ENCODE measurements around the gene NAA10.

The NAA10 gene

GRCh38 chrX:153930011-153930910, 4.6 kb downstream of the NAA10 start:
- in situ Hi-C loops (cut with MboI; ENCODE audit: low sequenced_read_pairs), result no loop called here

GRCh38 chrX:153929576-153929975, 5.3 kb downstream of the NAA10 start:
- in situ Hi-C loops (cut with MboI; ENCODE audit: low sequenced_read_pairs), result no loop called here

GRCh38 chrX:153928846-153929245, 6.0 kb downstream of the NAA10 start:
- in situ Hi-C loops (cut with MboI; ENCODE audit: low sequenced_read_pairs), result no loop called here

DNA sequence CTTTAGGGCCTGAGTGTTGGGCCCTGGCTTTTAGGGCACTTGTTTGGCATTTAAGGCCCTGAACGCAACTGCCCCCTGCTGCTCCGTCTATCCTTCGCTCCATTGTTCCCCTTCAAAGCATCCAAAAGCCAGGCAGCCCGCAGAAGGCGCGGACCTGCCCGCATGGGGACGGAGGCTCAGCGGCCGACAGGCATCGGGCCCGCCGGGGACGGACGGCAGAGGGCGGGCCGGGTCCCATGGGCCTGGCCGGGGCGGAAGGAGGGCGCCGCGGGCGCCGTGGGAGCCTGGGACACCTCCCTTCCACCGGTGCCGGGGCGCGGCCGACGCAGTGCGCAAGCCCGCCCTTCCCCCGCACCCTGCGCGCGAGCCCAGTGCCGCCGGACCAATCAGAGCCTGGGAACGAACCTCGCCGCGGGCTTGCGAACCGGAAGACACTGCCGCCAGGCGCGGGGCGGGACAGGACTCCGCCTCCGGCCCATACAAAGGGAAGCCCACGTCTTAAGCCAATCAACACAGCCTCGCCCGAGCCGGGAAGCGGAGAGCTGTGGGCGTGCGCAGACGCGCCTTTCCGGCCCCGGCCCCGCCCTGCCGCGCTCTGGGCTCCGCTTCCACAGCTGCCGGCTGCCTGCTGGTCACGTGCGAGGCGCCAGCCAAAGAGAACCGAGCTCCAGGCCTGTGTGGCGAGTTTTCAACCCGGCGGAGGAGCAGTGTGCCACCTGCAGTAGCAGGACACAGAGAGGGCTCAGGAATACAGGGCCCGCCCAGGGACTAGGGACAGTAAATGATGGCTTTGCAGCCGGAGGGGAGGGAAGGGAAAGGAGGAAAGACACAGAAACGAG, 6.7 kb downstream of the NAA10 start:
- in situ Hi-C loops (cut with MboI; ENCODE audit: low sequenced_read_pairs), result no loop called here

- in situ Hi-C loops (cut with MboI; ENCODE audit: low sequenced_read_pairs), result no loop called here
Observed at GRCh38 chrX:153927672-153927921, 7.2 kb downstream of the NAA10 start.

DNA sequence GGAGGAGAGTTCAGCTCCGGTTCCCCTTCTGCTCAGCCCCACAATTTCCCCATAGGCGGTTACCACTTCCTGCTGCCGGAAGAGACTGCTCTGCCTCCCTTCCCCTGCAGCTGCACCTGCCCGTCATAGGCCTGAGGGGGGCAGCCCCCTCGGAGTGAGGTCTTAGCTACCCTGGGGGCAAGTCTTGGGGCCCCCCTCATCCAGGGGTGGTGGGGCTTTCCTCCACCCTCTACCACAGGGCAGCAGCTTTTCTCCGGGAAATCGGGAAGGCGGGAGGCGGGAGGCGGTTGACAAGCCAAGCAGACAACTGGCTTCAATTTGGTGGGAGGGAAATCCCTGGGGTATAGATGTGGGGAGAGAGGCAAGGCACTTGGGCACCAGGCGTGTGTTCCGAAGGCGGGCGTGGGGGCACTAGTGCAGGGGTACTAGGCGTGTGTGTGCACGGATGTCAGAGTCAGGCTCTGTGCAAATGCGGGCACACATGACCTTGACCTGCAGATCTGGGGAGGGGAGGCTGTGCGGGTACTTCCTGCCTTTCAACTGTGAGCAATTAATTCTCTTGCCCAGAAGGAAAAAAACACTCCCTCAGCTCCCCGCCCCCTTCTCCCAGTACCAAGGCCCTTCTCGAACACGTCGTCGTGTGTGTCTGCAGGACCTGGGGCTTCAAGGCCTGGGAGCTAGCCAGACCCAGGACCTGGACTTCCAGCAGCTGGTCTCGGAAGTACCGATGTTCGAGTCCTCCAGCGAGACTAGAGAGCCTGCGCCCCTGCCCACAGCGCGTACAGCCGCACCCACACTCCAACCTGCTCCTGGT, 7.8 kb downstream of the NAA10 start:
- in situ Hi-C loops (cut with MboI; ENCODE audit: low sequenced_read_pairs), result no loop called here

- in situ Hi-C loops (cut with MboI; ENCODE audit: low sequenced_read_pairs), result no loop called here
Observed at GRCh38 chrX:153926552-153926857, 8.3 kb downstream of the NAA10 start.

DNA sequence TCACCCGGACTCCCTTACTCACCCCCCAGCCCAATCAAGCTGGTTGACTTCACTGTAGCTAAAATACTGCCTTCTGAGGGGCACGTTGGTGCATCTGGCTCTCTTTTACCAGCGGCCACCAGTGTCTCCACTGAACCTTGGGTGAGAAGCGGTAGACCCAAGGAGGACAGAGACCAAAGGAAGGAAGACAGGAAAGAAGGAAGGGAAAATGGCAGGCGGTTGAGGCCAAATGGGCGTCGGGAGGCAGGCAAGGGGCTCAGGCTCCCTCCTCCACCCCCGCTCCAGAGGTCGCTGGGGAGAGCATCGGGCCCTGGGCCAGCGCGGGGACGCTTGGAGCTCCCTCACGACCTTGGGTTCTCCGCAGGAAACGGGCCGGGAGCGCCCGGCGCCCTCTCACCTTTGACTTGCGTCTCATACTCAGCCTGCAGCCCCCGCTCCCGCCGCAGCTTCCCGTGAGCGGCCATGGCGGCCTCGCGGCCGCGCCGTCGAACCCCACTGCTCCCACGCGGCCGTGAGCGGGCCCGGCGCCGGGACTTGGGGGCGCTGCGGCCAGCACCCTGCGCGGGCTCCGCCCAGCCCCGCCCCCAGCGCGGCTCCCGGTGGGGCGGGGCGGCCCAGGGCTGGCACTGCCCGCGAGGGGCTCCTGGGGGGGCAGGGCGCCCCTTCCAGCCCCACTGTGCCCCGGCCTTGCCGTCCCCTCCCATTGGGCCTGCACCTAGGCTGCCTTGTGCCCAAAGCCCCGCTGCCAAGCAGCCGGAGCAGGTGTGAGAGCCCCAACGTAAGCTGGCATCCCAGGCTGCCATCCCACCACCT, 8.9 kb downstream of the NAA10 start, which contains the start of gene ARHGAP4:
ARHGAP4 (minus strand) TSS at position 526 of the 813 bp plus-strand sequence; CDS start at position 464, 62 bp downstream.
- in situ Hi-C loops (cut with MboI; ENCODE audit: low sequenced_read_pairs), result no loop called here

- in situ Hi-C loops (cut with MboI; ENCODE audit: low sequenced_read_pairs), result no loop called here
Observed at GRCh38 chrX:153925387-153925738, 9.5 kb downstream of the NAA10 start.

- in situ Hi-C loops (cut with MboI; ENCODE audit: low sequenced_read_pairs), result no loop called here
Observed at GRCh38 chrX:153924149-153924861, 10.5 kb downstream of the NAA10 start.

GRCh38 chrX:153922932-153923857, 11.6 kb downstream of the NAA10 start:
- in situ Hi-C loops (cut with MboI; ENCODE audit: low sequenced_read_pairs), result no loop called here

GRCh38 chrX:153921511-153922446, 13.1 kb downstream of the NAA10 start:
- in situ Hi-C loops (cut with MboI; ENCODE audit: low sequenced_read_pairs), result no loop called here

GRCh38 chrX:153921070-153921469, 13.8 kb downstream of the NAA10 start:
- in situ Hi-C loops (cut with MboI; ENCODE audit: low sequenced_read_pairs), result no loop called here

GRCh38 chrX:153920546-153920945, 14.3 kb downstream of the NAA10 start:
- in situ Hi-C loops (cut with MboI; ENCODE audit: low sequenced_read_pairs), result no loop called here

DNA sequence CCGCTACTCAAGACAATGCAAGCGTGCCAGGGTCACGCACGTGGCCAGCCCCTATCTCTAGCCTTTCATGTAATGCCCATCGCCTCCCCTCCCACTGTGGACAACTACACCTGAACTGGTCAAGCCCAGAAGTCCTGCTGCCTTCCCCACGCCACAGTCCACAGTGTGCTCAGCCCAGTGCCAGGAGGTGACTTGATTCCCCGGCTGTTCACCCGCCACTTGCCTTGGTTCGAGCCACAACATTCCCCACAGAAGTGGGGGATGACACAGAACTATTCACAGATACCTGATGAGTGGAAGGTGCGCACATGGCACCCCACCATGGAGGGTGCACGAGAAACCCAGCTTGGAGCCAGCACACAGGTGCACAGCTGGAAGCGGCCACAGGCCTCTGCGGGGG, 15.6 kb downstream of the NAA10 start:
- in situ Hi-C loops (cut with MboI; ENCODE audit: low sequenced_read_pairs), result no loop called here

DNA sequence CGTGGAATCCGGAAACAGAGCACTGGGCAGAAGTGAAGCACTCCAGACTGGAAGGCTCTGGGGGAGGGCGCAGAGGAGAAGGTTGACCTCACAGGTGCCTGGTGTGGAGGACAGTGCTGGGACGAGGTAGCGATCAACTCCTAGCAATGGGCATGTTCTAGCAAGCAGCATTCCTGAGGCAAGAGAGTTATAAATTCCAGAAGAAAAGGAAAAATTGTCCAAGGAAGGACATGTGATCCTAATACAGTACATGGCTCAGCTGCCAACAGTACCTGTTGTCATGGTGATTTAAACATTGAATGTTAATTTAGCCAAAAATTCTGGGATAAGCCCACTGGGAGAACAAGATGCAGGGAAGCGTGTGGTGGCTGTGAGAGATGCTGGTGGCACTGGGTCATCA, 17.0 kb downstream of the NAA10 start:
- in situ Hi-C loops (cut with MboI; ENCODE audit: low sequenced_read_pairs), result no loop called here

DNA sequence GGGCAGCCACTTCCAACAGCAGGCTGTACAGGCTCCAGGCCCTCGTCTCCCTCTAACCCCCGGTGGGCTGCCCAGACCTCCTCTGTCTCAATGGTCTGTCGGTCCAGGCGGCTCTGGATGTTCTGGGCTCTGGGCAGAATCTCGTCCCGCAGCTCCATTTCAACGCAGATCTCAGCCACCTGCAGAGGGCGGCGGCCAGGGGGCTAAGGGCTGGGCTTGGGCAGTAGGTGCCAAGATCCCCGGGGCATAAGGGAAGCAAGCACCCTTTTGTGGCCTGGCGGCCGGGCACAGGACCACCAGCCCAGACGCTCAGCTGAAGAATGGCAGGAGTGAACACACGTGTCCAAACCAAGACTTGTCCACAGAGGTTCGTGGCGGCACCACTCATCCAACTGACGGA, 21.1 kb downstream of the NAA10 start:
- in situ Hi-C loops (cut with MboI; ENCODE audit: low sequenced_read_pairs), result no loop called here

DNA sequence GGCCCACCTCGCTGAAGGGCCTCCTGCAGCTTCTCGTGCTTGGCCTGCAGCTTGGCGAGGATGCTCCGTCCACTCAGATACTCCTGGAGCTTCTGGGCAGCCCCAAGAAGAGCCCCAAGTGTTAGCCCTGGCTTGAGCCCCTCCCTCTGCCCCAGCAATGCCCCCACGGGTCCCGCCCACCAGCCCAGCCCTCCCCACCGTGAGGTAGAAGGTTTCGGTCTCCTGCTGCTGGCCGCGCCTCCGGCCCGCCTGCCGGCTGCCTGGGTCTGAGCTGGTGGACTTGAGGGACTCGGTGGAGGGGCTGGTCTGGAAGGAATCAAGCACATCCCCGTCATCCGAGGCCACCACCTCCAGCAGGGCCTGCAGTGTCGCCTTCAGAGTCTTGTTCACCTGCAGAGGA, 21.6 kb downstream of the NAA10 start:
- in situ Hi-C loops (cut with MboI; ENCODE audit: low sequenced_read_pairs), result no loop called here
